GM18520 (cell line): ENCODE measurements around the gene TTC34.
A peak's percentile ranks its signal among the peaks of the same experiment; 100 is the strongest.

Source experiments
- ATAC-seq: cut with Tn5 transposase; IDR thresholded peaks from one replicate; pipeline ENCODE4 v1.9.1; 2021; ENCODE audit not compliant: unreplicated experiment

Gene TTC34

DNA sequence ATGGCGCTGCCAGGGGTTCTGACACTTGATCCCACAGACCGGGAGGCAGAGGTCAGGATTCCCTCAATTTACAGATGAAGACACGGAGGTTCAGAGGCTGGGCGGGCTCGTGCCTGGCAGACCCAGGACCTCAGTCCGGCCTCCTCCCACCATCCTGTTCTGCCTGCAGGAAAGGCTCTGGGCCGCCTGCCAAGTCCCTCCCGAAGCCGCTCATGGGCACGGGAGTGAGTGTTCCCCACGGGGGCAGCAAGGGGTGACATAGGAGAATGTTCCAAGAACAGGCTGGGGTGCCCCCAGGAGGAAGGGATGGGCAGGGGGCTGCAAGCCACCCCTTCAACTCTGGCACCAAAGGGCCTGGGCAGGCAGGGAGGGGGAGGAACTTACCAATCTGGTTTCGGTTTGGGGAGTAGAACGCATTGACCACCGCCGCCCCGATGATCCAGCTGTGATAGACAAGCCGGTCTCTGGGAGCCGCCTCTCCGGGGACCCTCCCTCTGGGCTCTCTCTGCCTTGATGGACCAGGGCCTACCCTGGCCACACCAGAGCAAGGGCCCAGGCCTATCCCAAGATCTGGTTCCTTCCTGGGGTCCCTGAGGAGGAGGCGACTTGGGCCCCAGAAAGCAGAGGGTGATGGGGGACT, 207.4 kb downstream of the TTC34 start:
- no peak for ATAC-seq

- ATAC-seq: no peak
Observed at GRCh38 chr1:2593251-2593878, 208.1 kb downstream of the TTC34 start.

DNA sequence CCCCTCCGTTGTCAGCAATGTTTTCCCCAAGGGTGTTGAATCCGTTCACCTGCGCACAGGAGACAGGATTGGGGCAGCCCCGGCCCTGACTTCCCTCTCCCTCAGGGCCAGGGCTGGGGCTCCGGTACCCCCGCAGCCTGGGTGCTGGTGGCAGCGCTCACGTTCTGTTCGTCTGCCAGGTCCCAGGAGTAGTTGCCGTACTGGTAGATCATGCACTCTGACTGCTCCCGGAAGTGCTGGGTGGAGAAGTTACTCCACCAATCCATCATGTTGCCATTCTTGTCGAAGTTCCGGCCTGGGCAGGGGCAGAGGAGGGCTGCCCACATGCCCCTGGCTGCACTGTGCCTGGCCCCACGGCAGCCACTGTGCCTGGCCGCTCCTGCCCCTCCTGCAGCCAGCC, 208.8 kb downstream of the TTC34 start:
- no peak for ATAC-seq

DNA sequence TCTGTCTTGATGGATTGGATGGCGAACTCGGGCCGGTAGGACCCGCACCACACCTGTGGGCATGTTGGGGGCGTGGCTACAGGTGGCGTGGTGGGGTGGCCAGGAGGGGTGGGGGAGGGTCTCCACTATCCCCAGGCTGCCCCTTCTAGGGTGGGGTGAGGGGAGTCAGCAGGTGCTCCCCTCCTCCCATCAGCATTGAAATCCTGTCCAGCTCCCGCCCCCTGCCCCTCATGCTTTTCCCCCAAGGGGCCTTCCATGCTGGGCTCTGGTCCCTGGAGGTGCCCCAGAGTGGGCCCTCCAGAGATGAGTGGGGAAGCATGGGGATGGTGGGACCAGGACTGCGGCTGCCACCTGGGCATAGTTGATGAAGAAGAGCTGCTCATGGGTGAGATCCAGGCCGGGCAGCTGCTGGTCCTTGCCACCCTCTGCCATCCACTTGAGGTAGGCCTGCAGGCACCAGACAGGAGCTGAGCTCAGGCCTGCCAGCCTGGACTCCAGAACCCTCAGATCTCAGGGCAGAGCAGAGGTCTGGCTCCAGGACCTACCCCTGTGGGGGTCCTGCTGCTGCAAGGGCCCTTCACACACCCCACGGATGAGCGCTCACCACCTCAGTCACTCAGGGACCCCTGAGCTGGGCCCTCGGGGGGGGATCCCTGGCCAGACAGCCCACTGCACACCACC, 209.8 kb downstream of the TTC34 start:
- no peak for ATAC-seq

GRCh38 chr1:2591233-2591580, 210.3 kb downstream of the TTC34 start:
- no peak for ATAC-seq

GRCh38 chr1:2590233-2591141, 211.0 kb downstream of the TTC34 start:
- ATAC-seq: no peak

DNA sequence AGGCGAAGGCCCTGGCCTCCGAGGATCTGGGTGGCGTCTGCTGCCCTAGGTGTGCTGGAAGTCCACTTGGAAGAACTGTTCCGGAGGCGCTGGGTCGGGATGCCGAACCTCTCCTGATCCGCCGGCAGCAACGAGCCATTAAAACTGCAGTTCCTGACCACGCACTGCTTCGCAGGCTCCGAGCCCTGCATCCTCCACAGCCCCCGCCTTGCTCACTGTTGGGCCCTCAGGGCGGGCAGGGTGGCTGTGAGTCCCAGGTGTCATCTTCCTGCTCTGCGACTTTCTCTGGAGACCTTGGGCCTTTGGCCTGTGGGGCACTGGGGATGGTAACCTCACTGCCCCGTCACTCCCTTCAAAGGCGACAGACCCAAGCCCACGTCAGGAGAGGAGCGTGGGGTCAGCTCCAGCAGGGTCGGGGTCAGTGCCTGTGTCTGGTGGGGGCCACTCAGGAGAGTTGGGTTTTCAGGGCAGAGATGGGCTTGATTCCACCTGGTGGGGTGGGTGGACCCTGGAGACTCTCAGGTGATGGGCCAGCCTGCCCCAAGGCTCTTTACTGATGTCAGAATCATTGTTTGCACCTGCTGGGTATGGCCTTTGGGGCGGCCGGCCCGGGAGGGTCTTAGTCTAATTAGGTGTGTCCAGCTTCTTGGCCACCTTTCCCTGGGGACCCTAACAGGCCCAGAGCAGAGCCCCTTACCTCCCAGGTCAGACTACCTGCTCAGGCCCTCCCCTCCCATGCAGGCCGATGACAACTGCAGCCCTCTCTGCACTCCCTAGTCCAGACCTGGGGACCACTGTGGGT, 211.9 kb downstream of the TTC34 start:
- no peak for ATAC-seq

- no peak for ATAC-seq
Observed at GRCh38 chr1:2588661-2589430, 212.6 kb downstream of the TTC34 start.

DNA sequence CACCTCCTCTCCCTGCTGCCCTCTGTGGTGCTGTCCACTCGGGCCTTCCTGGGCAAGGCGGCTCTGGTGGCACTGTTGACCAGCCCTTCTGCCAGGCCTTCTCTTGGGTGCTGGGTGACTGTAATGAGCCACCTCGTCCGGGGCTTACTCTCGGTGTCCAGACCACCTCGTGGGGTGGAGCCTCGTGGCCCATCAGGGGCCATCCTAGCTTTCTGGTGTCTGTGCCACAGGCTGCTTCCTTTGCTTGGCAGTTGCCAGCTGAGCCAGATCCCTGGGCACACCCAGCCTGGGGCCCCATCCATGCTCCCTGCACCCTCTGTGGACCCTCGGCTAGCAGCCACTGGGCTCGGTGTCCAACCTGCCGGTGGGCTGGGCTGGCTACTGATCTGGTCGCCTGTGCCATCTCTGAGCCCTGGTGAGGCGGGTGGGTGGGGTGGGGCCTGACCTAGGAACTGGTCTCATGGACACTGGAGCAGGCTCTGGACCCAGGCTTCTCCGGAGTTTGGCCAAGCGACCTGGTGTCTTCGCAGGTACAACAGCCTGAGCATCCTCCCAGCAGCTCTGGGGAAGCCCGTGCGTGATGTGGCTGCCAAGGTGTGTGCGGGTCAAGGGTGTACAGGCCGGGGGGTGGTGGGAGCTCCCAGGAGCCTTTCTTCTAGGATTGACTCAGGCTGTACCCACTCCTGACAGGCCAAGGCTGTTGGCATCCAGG, 213.5 kb downstream of the TTC34 start:
- no peak for ATAC-seq

DNA sequence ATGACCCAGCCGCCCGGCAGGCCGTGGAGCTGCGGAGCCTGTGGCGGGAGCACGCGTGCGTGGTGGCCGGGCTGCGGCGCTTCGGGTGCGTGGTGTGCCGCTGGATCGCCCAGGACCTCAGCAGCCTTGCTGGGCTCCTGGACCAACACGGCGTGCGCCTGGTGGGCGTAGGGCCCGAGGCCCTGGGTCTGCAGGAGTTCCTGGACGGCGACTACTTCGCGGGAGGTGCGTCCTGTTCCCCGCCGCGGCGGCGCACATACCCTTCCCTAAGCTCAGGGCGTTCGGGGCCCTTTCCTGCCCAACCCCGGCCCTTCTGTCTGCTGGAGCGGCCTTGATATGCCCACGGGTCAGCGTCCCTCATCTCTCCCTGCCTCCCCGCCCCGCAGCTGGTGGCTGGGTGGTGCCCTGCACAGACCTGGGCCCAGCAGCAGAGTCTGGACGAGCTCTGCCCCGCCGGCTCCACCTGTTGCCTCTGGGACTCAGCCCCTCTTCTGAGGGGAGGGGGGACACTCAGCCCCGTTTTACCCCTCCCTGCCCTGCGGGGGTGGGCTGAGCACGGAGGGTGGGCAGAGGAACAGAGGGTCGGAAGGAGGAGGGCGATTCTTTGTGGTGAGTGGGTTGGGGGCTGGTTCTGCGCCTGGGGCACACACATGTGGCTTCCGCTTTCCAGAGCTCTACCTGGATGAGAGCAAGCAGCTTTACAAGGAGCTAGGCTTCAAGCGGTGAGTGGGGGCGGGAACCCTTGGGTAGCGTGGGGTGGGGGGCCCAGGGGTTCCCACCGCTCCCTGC, 214.2 kb downstream of the TTC34 start:
- no peak for ATAC-seq

- ATAC-seq: peak; percentile 56
Observed at GRCh38 chr1:2586154-2587070, 215.1 kb downstream of the TTC34 start, which contains the start of gene PRXL2B. PRXL2B (plus strand) TSS chr1:2586777; CDS start chr1:2586886, 109 bp downstream.
